H1 (cell line): ENCODE results near the gene CAST. TPM values are rescaled to one million over a fixed set of nuclear protein-coding genes. Genes with fewer than 3 reads are reported as not detected.

Experiments
- CTCF ChIA-PET: fragments of 300-600 bp; sonication (Branson Sonifier 250); formaldehyde crosslinking; loops from one replicate; lab custom pipeline; 2021; ENCODE audit not compliant: partially characterized antibody; lab: Charles Lee
- POLR2A ChIA-PET: fragments of 300-600 bp; sonication (Branson Sonifier 250); formaldehyde crosslinking; loops from one replicate; lab custom pipeline; 2021; ENCODE audit warnings: inconsistent platforms; ENCODE audit not compliant: partially characterized antibody; lab: Charles Lee
- DNase-seq, 2 experiments: peaks; one replicate each; pipeline versions ENCODE4 v3.0.0 to v3.0.0-alpha.2; 2010 to 2022; ENCODE audit warnings: low spot score in 2 of 2, low read depth in 1 of 2, mixed read lengths in 1 of 2
- FAIRE-seq: peaks from 2 replicates; lab custom pipeline; 2011; peaks lifted over from hg19 to GRCh38; lab: Jason Lieb, UNC
- H2AFZ ChIP-seq: 2 replicates; pipeline ENCODE4 v1.8.1; 2012; ENCODE audit warnings: low read length, inconsistent platforms
- H2AK5ac ChIP-seq: 2 replicates; pipeline ENCODE4 v1.6.1; 2013; ENCODE audit warnings: low read depth, low read length
- H2BK120ac ChIP-seq: replicated peaks from 2 replicates; pipeline ENCODE3; 2013; ENCODE audit warnings: low read depth, low read length, inconsistent platforms
- H2BK12ac ChIP-seq: 2 replicates; pipeline ENCODE4 v1.6.1; 2013; ENCODE audit warnings: low read depth, low read length
- H2BK15ac ChIP-seq: 2 replicates; pipeline ENCODE4 v1.6.1; 2013; ENCODE audit warnings: low read length
- H2BK20ac ChIP-seq: 2 replicates; pipeline ENCODE4 v1.6.1; 2013; ENCODE audit warnings: low read length
- H2BK5ac ChIP-seq: 2 replicates; pipeline ENCODE4 v1.6.1; 2013; ENCODE audit warnings: low read depth, low read length
- H3K14ac ChIP-seq: 2 replicates; pipeline ENCODE4 v1.6.1; 2013; ENCODE audit warnings: inconsistent platforms; ENCODE audit not compliant: insufficient read length
- H3K18ac ChIP-seq: 2 replicates; pipeline ENCODE4 v1.6.1; 2013; ENCODE audit warnings: low read length; ENCODE audit errors: extremely low read depth
- H3K23ac ChIP-seq: 2 replicates; pipeline ENCODE4 v1.6.1; 2013; ENCODE audit warnings: inconsistent platforms; ENCODE audit not compliant: insufficient read length
- H3K23me2 ChIP-seq: 2 replicates; pipeline ENCODE4 v1.6.1; 2013; ENCODE audit warnings: low read depth, low read length
- H3K27ac ChIP-seq: 2 replicates; pipeline ENCODE4 v1.6.1; 2011; ENCODE audit warnings: low read depth, low read length, inconsistent platforms
- H3K27me3 ChIP-seq, 4 experiments: replicated peaks in 1 of 4; 1 replicate in 1 of 4; 2 replicates in 3 of 4; pipeline versions ENCODE4 v1.6.1 to v1.8.1; 2011 to 2013; ENCODE audit warnings: low read length in 3 of 4, mild to moderate bottlenecking in 3 of 4, inconsistent platforms in 2 of 4, mixed read lengths in 2 of 4, moderate library complexity in 1 of 4; ENCODE audit not compliant: control insufficient read depth in 3 of 4, insufficient read depth in 3 of 4; ENCODE audit errors: extremely low read depth in 1 of 4
- H3K36me3 ChIP-seq, 4 experiments: 2 replicates each; pipeline versions ENCODE4 v1.6.1 to v1.8.1; 2011 to 2013; ENCODE audit warnings: mild to moderate bottlenecking in 4 of 4, low read length in 3 of 4, moderate library complexity in 2 of 4, control low read depth in 1 of 4, inconsistent platforms in 1 of 4; ENCODE audit not compliant: insufficient read depth in 4 of 4, control insufficient read depth in 2 of 4
- H3K4ac ChIP-seq: replicated peaks from 2 replicates; pipeline ENCODE3; 2013; ENCODE audit warnings: low read length, low read depth, mixed read lengths, inconsistent platforms; ENCODE audit not compliant: insufficient read length
- H3K4me1 ChIP-seq, 4 experiments: replicated peaks in 1 of 4; 1 replicate in 1 of 4; 2 replicates in 3 of 4; pipeline versions ENCODE4 v1.6.1 to v1.8.1; 2011 to 2013; ENCODE audit warnings: low read length in 3 of 4, inconsistent platforms in 2 of 4, mixed read lengths in 1 of 4; ENCODE audit not compliant: insufficient read depth in 4 of 4, control insufficient read depth in 3 of 4
- H3K4me2 ChIP-seq, 2 experiments: 2 replicates each; pipeline versions ENCODE4 v1.6.1 to v1.8.1; 2011 to 2013; ENCODE audit warnings: low read depth in 2 of 2, low read length in 2 of 2, control low read depth in 1 of 2, inconsistent platforms in 1 of 2, mild to moderate bottlenecking in 1 of 2; ENCODE audit not compliant: insufficient read depth in 1 of 2
- H3K4me3 ChIP-seq, 4 experiments: fragments of 200-600, 300-600 bp in 1 of 4; sonication (generic), shearing (Covaris generic), sonication (Bioruptor Twin) in 1 of 4; 2 replicates each; pipeline versions ENCODE4 v1.5.1 to v1.8.1; 2011 to 2016; ENCODE audit warnings: low read length in 4 of 4, low read depth in 3 of 4, control low read depth in 2 of 4, inconsistent platforms in 2 of 4, mild to moderate bottlenecking in 2 of 4, mixed read lengths in 1 of 4, moderate library complexity in 1 of 4; ENCODE audit not compliant: insufficient read depth in 2 of 4; ENCODE audit errors: extremely low read depth in 1 of 4
- H3K56ac ChIP-seq: replicated peaks from 2 replicates; pipeline ENCODE3; 2013; ENCODE audit warnings: low read depth, mild to moderate bottlenecking, mixed read lengths, low read length, inconsistent platforms; ENCODE audit not compliant: insufficient read length
- H3K79me1 ChIP-seq: 2 replicates; pipeline ENCODE4 v1.6.1; 2013; ENCODE audit warnings: low read depth, low read length, control low read depth
- H3K79me2 ChIP-seq, 2 experiments: 2 replicates each; pipeline versions ENCODE4 v1.6.1 to v1.8.1; 2012 to 2013; ENCODE audit warnings: low read length in 2 of 2, mild to moderate bottlenecking in 2 of 2, inconsistent platforms in 1 of 2; ENCODE audit not compliant: insufficient read depth in 2 of 2, control insufficient read depth in 1 of 2
- H3K9ac ChIP-seq, 4 experiments: replicated peaks in 1 of 4; 1 replicate in 1 of 4; 2 replicates in 3 of 4; pipeline versions ENCODE4 v1.6.1 to v1.8.1; 2011 to 2013; ENCODE audit warnings: low read depth in 3 of 4, low read length in 3 of 4, control low read depth in 2 of 4, mild to moderate bottlenecking in 2 of 4, moderate library complexity in 2 of 4, inconsistent platforms in 1 of 4; ENCODE audit errors: extremely low read depth in 1 of 4
- H3K9me3 ChIP-seq, 2 experiments: 2 replicates each; pipeline versions ENCODE4 v1.6.1 to v1.8.1; 2012 to 2013; ENCODE audit warnings: mild to moderate bottlenecking in 2 of 2, moderate library complexity in 2 of 2, control low read depth in 1 of 2, inconsistent platforms in 1 of 2, low read depth in 1 of 2, low read length in 1 of 2, mixed read lengths in 1 of 2; ENCODE audit not compliant: insufficient read depth in 2 of 2
- H4K20me1 ChIP-seq, 2 experiments: replicated peaks in 1 of 2; 2 replicates each; pipeline versions ENCODE3 to v1.8.1; 2011 to 2013; ENCODE audit warnings: inconsistent platforms in 2 of 2, low read length in 2 of 2, mild to moderate bottlenecking in 1 of 2; ENCODE audit not compliant: insufficient read depth in 2 of 2, control insufficient read depth in 1 of 2
- H4K5ac ChIP-seq: 2 replicates; pipeline ENCODE4 v1.6.1; 2013; ENCODE audit warnings: low read length, low read depth, mixed read lengths, inconsistent platforms; ENCODE audit not compliant: insufficient read length
- H4K8ac ChIP-seq: 2 replicates; pipeline ENCODE4 v1.8.0; 2013; ENCODE audit warnings: mild to moderate bottlenecking, moderate library complexity, low read length, inconsistent platforms; ENCODE audit not compliant: insufficient read depth; ENCODE audit errors: extremely low read depth
- H4K91ac ChIP-seq: replicated peaks from 2 replicates; pipeline ENCODE3; 2013; ENCODE audit warnings: low read length, mixed read lengths, inconsistent platforms; ENCODE audit not compliant: insufficient read length
- CHD2 ChIP-seq: IDR thresholded peaks from 2 replicates; pipeline ENCODE4 v1.6.1; 2012; ENCODE audit warnings: low read length, improper control_type of control experiment
- WGBS, 2 experiments: shearing (Covaris generic) in 1 of 2; methylation state at CpG; one replicate each; pipeline versions ENCODE4 v1.1.6 to v1.1.7; 2013 to 2015; ENCODE audit warnings: low lambda C conversion rate in 2 of 2, mixed read lengths in 2 of 2, inconsistent platforms in 1 of 2, low coverage in 1 of 2, missing lambda C conversion rate in 1 of 2; ENCODE audit not compliant: insufficient replicate concordance in 2 of 2, insufficient coverage in 1 of 2, insufficient read length in 1 of 2; ENCODE audit errors: extremely low coverage in 1 of 2, missing lambda C conversion rate in 1 of 2; 5-methylcytosine and 5-hydroxymethylcytosine counted together
- polyA plus RNA-seq, 7 experiments: library from polyadenylated mRNA; depleted of rRNA in 3 of 7; stranded (reverse) in 5 of 7; unstranded in 2 of 7; fragments of >200 nt in 5 of 7; fragments of 200-250 nt in 2 of 7; gene quantifications; 1 replicate in 5 of 7; 2 replicates in 1 of 7; 4 replicates in 1 of 7; pipeline versions ENCODE4 v1.2.1 to v1.2.3, GENCODE V29; 2011 to 2013; ENCODE audit warnings: missing spikeins in 2 of 7, mixed read lengths in 2 of 7
- total RNA-seq: library from RNA; stranded (reverse); fragmentation: NEBNext Ultra II Directional; extraction: Animal tissue kit (Norgen Biotek cat#: 25700); gene quantifications from 2 replicates; pipeline ENCODE4 v1.2.1, GENCODE V29; 2021
- TF ChIP-seq, protein P1 (sequence below), 3 experiments: IDR thresholded peaks; 1 replicate in 2 of 3; 2 replicates in 1 of 3; pipeline versions ENCODE4 v1.5.1 to v1.6.1; 2011; ENCODE audit warnings: low read length in 3 of 3, mild to moderate bottlenecking in 3 of 3, inconsistent platforms in 2 of 3, low read depth in 1 of 3, moderate library complexity in 1 of 3; ENCODE audit not compliant: insufficient read depth in 1 of 3; ENCODE audit errors: control extremely low read depth in 1 of 3
- TF ChIP-seq, protein P2 (sequence below): IDR thresholded peaks from 2 replicates; pipeline ENCODE4 v1.6.1; 2011; ENCODE audit warnings: low read length, improper control_type of control experiment

Gene CAST
- total and polyA plus RNA-seq, 2 of the 8 experiments (the other 6 are each of a cell fraction or from before 2014, with no cell fraction given): 9.0 to 48.2 TPM

DNA sequence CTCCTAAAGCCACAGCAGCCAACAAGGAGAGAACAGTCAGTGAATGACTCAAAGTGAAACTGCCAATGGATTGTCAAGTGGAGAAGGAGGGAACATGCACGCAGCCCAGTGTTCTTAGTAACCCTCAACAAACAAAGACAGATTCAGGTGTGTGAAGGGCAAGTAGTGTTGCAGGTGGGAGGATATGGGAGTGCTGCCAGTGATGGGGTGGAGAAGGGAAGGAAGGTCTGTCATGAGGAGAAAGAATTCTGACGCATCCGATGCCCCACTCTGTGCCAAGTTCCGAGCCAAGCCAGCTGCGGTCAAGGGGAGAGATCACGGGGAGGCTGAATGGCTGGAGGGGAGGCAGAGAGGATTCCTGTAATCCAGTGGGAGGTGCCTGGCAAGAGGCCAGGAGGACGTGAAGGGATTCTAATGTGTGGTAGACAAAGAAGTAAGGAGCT is 56.5 kb downstream of the CAST start:
- Histone ChIP-seq H3K4me2 (no peak overlapping the region), H2AFZ (no peak overlapping the region), H3K14ac (no peak overlapping the region), H3K23me2 (no peaks in the 10 kb centered on the region), H2BK120ac (no peak overlapping the region), H4K8ac (no peak overlapping the region), H4K20me1 (no peaks in the 10 kb centered on the region), H2BK15ac (no peak overlapping the region), H3K23ac (no peak overlapping the region), H3K4me1 (0 out of 7 replicates have a peak, but pooled peaks cover 0 to 4% (median 0%) of the 10 kb centered on the region in 4 experiments), H3K36me3 (no peaks in the 10 kb centered on the region), H3K18ac (no peak overlapping the region), H2AK5ac (no peak overlapping the region), H3K9ac (no peak overlapping the region), H3K4ac (no peak overlapping the region), H3K56ac (no peak overlapping the region), H3K27me3 (no peaks in the 10 kb centered on the region), H4K91ac (no peak overlapping the region), H3K4me3 (no peak overlapping the region), H3K27ac (no peak overlapping the region), H3K9me3 (no peaks in the 10 kb centered on the region), H2BK20ac (no peak overlapping the region), H2BK5ac (no peak overlapping the region; the same call in 1 of the 2 replicates), H4K5ac (no peak overlapping the region), H3K79me1 (no peaks in the 10 kb centered on the region; the same call in 1 of the 2 replicates), H2BK12ac (no peak overlapping the region), H3K79me2 (no peaks in the 10 kb centered on the region)
- WGBS, 2 experiments: 97% methylated on average over 7 of the region's 7 CpGs; no CpG with 5 or more reads in 1 of the 2 experiments
- FAIRE-seq (no peak), DNase-seq (no peak)
- TF ChIP-seq, protein P1, sequence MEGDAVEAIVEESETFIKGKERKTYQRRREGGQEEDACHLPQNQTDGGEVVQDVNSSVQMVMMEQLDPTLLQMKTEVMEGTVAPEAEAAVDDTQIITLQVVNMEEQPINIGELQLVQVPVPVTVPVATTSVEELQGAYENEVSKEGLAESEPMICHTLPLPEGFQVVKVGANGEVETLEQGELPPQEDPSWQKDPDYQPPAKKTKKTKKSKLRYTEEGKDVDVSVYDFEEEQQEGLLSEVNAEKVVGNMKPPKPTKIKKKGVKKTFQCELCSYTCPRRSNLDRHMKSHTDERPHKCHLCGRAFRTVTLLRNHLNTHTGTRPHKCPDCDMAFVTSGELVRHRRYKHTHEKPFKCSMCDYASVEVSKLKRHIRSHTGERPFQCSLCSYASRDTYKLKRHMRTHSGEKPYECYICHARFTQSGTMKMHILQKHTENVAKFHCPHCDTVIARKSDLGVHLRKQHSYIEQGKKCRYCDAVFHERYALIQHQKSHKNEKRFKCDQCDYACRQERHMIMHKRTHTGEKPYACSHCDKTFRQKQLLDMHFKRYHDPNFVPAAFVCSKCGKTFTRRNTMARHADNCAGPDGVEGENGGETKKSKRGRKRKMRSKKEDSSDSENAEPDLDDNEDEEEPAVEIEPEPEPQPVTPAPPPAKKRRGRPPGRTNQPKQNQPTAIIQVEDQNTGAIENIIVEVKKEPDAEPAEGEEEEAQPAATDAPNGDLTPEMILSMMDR (IDR thresholded peaks at IDR 0.05; ENCODE audit: control extremely low read depth in 1 of 3, insufficient read depth in 1 of 3, low read depth in 1 of 3, low read length in 3 of 3): no peak
- TF ChIP-seq CHD2: no peak
- TF ChIP-seq, protein P2, sequence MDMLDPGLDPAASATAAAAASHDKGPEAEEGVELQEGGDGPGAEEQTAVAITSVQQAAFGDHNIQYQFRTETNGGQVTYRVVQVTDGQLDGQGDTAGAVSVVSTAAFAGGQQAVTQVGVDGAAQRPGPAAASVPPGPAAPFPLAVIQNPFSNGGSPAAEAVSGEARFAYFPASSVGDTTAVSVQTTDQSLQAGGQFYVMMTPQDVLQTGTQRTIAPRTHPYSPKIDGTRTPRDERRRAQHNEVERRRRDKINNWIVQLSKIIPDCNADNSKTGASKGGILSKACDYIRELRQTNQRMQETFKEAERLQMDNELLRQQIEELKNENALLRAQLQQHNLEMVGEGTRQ: no peak
- POLR2A ChIA-PET: no interaction called here
- CTCF ChIA-PET: interaction anchor here (0.8 to 3.2 kb wide), 4 partner anchors 10 to 103 kb away, joined by 3 to 16 read pairs (median 4); no protein-coding TSS in a partner anchor
